Skeletal muscle tissue (tissue), 4 donors: ENCODE results near the gene DCAF8. TPM values are rescaled to one million over a fixed set of nuclear protein-coding genes. Genes with fewer than 3 reads are reported as not detected.

Experiments used
- H3K27ac ChIP-seq: one replicate; pipeline ENCODE4 v1.7.0; 2013; ENCODE audit warnings: mild to moderate bottlenecking, low read depth, low read length, inconsistent platforms
- H3K27me3 ChIP-seq, 3 donors: one replicate each; pipeline ENCODE4 v1.7.0; 2013; ENCODE audit warnings: low read length in 3 of 3; ENCODE audit not compliant: control insufficient read depth in 3 of 3, insufficient read depth in 3 of 3
- H3K36me3 ChIP-seq, 3 donors: one replicate each; pipeline ENCODE4 v1.7.0; 2013; ENCODE audit warnings: low read length in 3 of 3; ENCODE audit not compliant: control insufficient read depth in 3 of 3, insufficient read depth in 3 of 3
- H3K4me1 ChIP-seq, 3 donors: one replicate each; pipeline ENCODE4 v1.7.0; 2013; ENCODE audit warnings: low read length in 3 of 3, mild to moderate bottlenecking in 3 of 3; ENCODE audit not compliant: control insufficient read depth in 3 of 3, insufficient read depth in 3 of 3
- H3K4me3 ChIP-seq, 3 donors: one replicate each; pipeline ENCODE4 v1.7.0; 2013; ENCODE audit warnings: low read length in 3 of 3
- H3K9ac ChIP-seq, 3 donors: one replicate each; pipeline ENCODE4 v1.7.0; 2013; ENCODE audit warnings: low read length in 3 of 3, mild to moderate bottlenecking in 3 of 3, moderate library complexity in 2 of 3, low read depth in 1 of 3
- H3K9me3 ChIP-seq, 3 donors: one replicate each; pipeline ENCODE4 v1.7.0; 2013; ENCODE audit warnings: low read length in 3 of 3; ENCODE audit not compliant: control insufficient read depth in 3 of 3
- total RNA-seq: library from RNA; depleted of rRNA; stranded (reverse); fragments of >200 nt; gene quantifications from one replicate; pipeline ENCODE4 v1.2.3, GENCODE V29; 2014
- donor health status: Osteomylitis.

DCAF8 gene
- total RNA-seq, 1 donor from 2014 or later: 63.2 TPM

DNA sequence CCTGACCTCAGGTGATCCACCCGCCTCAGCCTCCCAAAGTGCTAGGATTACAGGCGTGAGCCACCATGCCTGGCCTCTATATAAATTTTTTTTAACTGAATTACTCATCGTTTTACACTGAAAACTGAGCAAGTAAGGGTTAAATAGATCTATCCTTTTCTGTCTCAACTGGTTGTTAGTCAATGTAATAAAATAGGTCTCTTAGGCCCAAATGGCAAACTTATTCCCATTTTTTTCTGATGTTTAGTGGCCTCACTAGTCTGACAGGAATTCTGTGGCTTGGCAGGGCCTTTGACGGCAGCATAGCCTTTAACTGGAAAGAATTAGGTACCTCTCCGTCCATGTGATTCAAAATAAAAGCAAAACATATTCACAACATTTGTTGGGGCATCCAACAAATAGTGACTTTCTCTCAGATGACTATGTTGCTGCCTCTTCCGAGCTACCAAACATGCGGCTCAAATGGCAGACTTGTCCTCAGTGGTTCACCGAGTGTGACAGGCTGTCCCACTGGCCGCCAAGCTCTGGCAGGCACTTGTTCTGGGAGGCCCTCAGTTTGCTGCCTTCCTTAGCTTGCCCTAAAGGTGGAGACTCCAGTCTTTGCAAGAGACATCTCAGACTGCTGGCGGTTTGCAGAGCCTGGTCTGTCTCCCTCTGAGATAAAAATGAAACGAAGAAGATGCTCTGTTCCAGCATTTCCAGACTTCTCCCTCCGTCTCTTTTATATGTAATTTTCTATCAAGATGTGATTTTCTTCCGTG is 93.6 kb downstream of the DCAF8 start:
- Histone ChIP-seq H3K9ac (peak overlapping the region in 2 of 3 donors; percentile 19 to 33), H3K27ac (peak overlapping the region; percentile 59), H3K27me3 (no peaks in the 10 kb centered on the region), H3K9me3 (no peaks in the 10 kb centered on the region), H3K4me3 (no peak overlapping the region), H3K4me1 (peaks cover 6 to 23% (median 22%) of the 10 kb centered on the region in 3 donors), H3K36me3 (no peaks in the 10 kb centered on the region)

DNA sequence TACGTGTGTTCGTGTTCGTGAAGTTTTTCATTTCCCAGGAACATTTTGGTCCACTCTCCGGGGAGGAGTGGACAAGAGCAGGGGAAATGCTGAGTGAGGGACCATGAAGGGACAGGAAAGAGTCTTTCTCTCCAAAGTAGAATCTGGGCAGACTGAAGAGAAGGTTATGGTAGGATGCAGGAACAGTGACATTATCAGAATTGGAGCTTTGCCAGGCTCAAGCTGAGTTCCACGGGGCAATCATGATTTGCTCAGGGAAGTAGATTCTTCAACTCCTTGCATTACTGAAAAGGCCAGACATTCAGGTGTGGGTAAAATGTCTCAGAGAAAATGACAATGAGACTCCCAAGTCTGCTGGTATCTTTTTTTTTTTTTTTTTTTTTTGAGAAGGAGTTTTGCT is 94.3 kb downstream of the DCAF8 start:
- Histone ChIP-seq H3K36me3 (no peaks in the 10 kb centered on the region), H3K4me3 (no peak overlapping the region), H3K27me3 (no peaks in the 10 kb centered on the region), H3K9me3 (no peaks in the 10 kb centered on the region), H3K27ac (no peak overlapping the region), H3K4me1 (peaks cover 6 to 27% (median 23%) of the 10 kb centered on the region in 3 donors), H3K9ac (no peak overlapping the region)

DNA sequence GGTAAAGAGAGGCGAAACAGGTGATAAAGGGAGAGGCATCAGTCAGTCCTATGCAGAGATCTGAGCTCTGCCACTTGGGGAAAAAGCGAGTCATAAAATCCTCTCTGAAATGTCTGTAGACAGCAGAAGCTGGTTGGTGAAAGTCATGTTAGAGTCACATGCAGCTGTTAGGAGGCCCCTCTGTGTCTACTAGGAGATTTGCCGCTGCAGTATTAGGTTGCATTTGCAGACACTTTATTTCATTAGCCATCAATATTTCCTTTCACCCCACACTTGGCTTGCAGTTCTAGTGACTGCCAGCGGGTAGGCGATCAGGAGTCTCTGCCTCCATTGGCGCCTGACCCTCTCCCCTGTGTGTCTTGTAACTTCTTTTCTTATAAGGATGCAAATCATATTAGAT is 94.8 kb downstream of the DCAF8 start:
- H3K27ac ChIP-seq: no peak overlapping the region
- H3K36me3 ChIP-seq: no peaks in the 10 kb centered on the region
- H3K4me3 ChIP-seq: no peak overlapping the region
- no peaks in the 10 kb centered on the region for H3K9me3 ChIP-seq
- no peaks in the 10 kb centered on the region for H3K27me3 ChIP-seq
- H3K4me1 ChIP-seq: peaks cover 6 to 28% (median 23%) of the 10 kb centered on the region in 3 donors
- H3K9ac ChIP-seq: no peak overlapping the region

DNA sequence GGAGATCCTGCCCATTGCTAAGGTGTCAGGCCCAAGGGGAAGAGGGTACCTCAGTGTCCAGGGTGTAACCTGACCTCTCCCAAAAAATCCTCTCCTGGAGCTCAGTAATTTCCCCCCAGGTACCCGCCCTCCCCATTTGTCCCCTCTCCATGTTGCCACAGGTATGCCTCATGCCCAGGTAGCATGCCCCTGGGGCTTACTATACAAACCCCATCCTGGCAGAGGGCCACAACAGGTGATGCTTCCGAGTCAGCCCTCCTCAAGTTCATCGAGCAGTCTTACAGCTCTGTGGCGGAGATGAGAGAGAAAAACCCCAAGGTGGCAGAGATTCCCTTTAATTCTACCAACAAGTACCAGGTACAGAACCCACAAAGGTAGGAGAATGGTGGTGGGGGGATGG is 95.3 kb downstream of the DCAF8 start:
- no peaks in the 10 kb centered on the region for H3K27me3 ChIP-seq
- H3K4me3 ChIP-seq: no peak overlapping the region
- H3K27ac ChIP-seq: no peak overlapping the region
- no peak overlapping the region for H3K9ac ChIP-seq
- H3K4me1 ChIP-seq: peaks cover 6 to 34% (median 27%) of the 10 kb centered on the region in 3 donors
- H3K9me3 ChIP-seq: no peaks in the 10 kb centered on the region
- no peaks in the 10 kb centered on the region for H3K36me3 ChIP-seq

DNA sequence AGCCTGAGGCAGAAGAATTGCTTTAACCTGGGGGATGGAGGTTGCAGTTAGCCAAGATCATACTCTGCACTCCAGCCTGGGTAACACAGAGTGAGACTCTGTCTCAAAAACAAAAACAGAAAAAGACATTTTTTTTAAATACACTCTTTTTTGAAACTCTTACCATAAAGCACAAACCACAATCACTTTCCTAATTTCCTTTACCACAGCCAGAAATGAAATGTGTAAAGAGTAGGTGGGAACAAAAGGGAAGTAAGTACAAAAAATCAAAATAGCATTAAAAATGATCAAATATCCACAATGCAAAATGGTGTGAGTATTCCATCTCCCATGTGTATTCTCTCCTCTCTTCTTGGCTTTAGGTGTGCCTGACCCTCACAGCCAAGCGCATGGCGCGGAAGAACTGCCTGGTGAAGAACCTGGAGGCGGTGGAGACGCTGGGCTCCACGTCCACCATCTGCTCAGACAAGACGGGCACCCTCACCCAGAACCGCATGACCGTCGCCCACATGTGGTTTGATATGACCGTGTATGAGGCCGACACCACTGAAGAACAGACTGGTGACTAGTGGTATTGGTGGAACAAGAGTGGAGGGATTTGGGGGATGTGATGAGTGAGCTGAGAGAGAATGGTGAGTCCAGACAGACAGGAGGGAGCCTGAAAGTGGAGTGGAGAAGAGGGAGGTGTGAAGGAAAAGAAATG is 96.0 kb downstream of the DCAF8 start:
- H3K4me3 ChIP-seq: no peak overlapping the region
- H3K36me3 ChIP-seq: no peaks in the 10 kb centered on the region
- H3K4me1 ChIP-seq: peaks cover 6 to 34% (median 27%) of the 10 kb centered on the region in 3 donors
- no peak overlapping the region for H3K27ac ChIP-seq
- H3K27me3 ChIP-seq: no peaks in the 10 kb centered on the region
- H3K9me3 ChIP-seq: no peaks in the 10 kb centered on the region
- no peak overlapping the region for H3K9ac ChIP-seq

Other genes starting within 250 kb of the DCAF8 start
- gene PIGM, start 230.6 kb downstream of the DCAF8 start, total RNA-seq: 3.1 TPM
- gene KCNJ10, start 192.4 kb downstream of the DCAF8 start, total RNA-seq: 0.52 TPM
- not detected for gene KCNJ9, start 181.0 kb downstream of the DCAF8 start, total RNA-seq
- 11.5 TPM for gene IGSF8, start 163.9 kb downstream of the DCAF8 start, total RNA-seq
- gene ATP1A2, start 146.8 kb downstream of the DCAF8 start, total RNA-seq: 38.1 TPM
- gene ATP1A4, start 110.9 kb downstream of the DCAF8 start, total RNA-seq: under 0.01 TPM
- gene CASQ1, start 72.0 kb downstream of the DCAF8 start, total RNA-seq: 616 TPM
- 26.1 TPM for gene PEA15, start 57.2 kb downstream of the DCAF8 start, total RNA-seq
- 30.3 TPM for gene PEX19, start 22.6 kb upstream of the DCAF8 start, total RNA-seq
- gene COPA, start 80.7 kb upstream of the DCAF8 start, total RNA-seq: 211 TPM
- gene NCSTN, start 80.8 kb upstream of the DCAF8 start, total RNA-seq: 53.8 TPM
- gene NHLH1, start 104.5 kb upstream of the DCAF8 start, total RNA-seq: not detected
- gene VANGL2, start 138.0 kb upstream of the DCAF8 start, total RNA-seq: 2.1 TPM